ENCODE results near the gene ARFRP1. TPM values are rescaled to one million over a fixed set of nuclear protein-coding genes. Genes with fewer than 3 reads are reported as not detected.
"Not testable (repeated sequence)": the region's sequence is repeated elsewhere in the genome, so short reads cannot be mapped to it uniquely, and the experiment has no call there.

ARFRP1 gene
- polyA plus RNA-seq, 3 donors = 33.8 to 39.7 (median 37.2) TPM

GRCh38 chr20:63680857-63681608 lies 26.7 kb downstream of the ARFRP1 start:
- DNase-seq = no peak

GRCh38 chr20:63680427-63680826 lies 27.3 kb downstream of the ARFRP1 start:
- no peak for DNase-seq

GRCh38 chr20:63679799-63680305 lies 27.9 kb downstream of the ARFRP1 start:
- DNase-seq = no peak

GRCh38 chr20:63678667-63679465 lies 28.9 kb downstream of the ARFRP1 start:
- no peak for DNase-seq

GRCh38 chr20:63678071-63678470 lies 29.7 kb downstream of the ARFRP1 start:
- DNase-seq = no peak

GRCh38 chr20:63675681-63676368 lies 32.0 kb downstream of the ARFRP1 start:
- DNase-seq = no peak

GRCh38 chr20:63673951-63674350 lies 33.8 kb downstream of the ARFRP1 start:
- no peak for DNase-seq

- DNase-seq = no peak
Measured at GRCh38 chr20:63672666-63673065, 35.1 kb downstream of the ARFRP1 start.

- not testable (repeated sequence) for DNase-seq
Measured at GRCh38 chr20:63671695-63672094, 36.1 kb downstream of the ARFRP1 start.

- no peak for DNase-seq
Measured at GRCh38 chr20:63668351-63668750, 39.4 kb downstream of the ARFRP1 start.

GRCh38 chr20:63667858-63668257 lies 39.9 kb downstream of the ARFRP1 start:
- no peak for DNase-seq

GRCh38 chr20:63665708-63666107 lies 42.1 kb downstream of the ARFRP1 start:
- no peak for DNase-seq

GRCh38 chr20:63664861-63665594 lies 42.7 kb downstream of the ARFRP1 start:
- DNase-seq = no peak

- no peak for DNase-seq
Measured at GRCh38 chr20:63664143-63664851, 43.5 kb downstream of the ARFRP1 start.

- DNase-seq = no peak
Measured at GRCh38 chr20:63663332-63664066, 44.3 kb downstream of the ARFRP1 start.

GRCh38 chr20:63662813-63663189 lies 45.0 kb downstream of the ARFRP1 start:
- DNase-seq = no peak

- DNase-seq = no peak
Measured at GRCh38 chr20:63661959-63662812, 45.6 kb downstream of the ARFRP1 start.

GRCh38 chr20:63661108-63661507 lies 46.7 kb downstream of the ARFRP1 start:
- DNase-seq = no peak

GRCh38 chr20:63660622-63661021 lies 47.2 kb downstream of the ARFRP1 start:
- no peak for DNase-seq

Measured in renal pelvis (tissue), 4 donors.